DOHH2 (cell line): ENCODE results near the gene NEURL1B.

Experiments
- EZH2phosphoT487 ChIP-seq: fragments of 200-600 bp; sonication (generic); IDR thresholded peaks from 2 replicates; pipeline ENCODE4 v1.6.1; 2017; ENCODE audit warnings: borderline replicate concordance, mild to moderate bottlenecking, antibody characterized with exemption, low read length, moderate library complexity, mixed read lengths
- TF ChIP-seq, protein P1 (sequence below): fragments of 200-600 bp; sonication (generic); IDR thresholded peaks from one replicate; pipeline ENCODE4 v1.5.1; 2014; ENCODE audit warnings: antibody characterized with exemption, mild to moderate bottlenecking, low read depth, low read length; ENCODE audit not compliant: poor library complexity, severe bottlenecking

DNA sequence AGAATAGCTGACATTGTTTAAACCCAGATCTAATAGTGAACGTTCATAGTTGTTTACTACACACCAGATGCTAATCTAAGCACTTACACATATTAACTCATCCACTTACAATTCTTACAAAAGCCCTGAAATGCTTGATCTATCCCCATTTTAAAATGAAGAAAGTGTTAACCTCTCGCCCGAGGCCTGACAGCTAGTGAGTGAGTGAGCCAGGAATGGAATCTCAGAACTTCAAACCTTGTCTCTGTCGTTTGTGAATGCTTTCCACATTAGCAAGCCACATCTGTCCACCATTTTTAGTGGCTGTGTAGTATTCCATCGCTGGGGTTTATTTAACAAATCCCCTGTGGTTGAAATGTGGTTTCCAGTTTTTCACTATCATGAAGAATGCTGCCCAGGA, 24.9 kb upstream of the NEURL1B start:
- TF ChIP-seq, protein P1, sequence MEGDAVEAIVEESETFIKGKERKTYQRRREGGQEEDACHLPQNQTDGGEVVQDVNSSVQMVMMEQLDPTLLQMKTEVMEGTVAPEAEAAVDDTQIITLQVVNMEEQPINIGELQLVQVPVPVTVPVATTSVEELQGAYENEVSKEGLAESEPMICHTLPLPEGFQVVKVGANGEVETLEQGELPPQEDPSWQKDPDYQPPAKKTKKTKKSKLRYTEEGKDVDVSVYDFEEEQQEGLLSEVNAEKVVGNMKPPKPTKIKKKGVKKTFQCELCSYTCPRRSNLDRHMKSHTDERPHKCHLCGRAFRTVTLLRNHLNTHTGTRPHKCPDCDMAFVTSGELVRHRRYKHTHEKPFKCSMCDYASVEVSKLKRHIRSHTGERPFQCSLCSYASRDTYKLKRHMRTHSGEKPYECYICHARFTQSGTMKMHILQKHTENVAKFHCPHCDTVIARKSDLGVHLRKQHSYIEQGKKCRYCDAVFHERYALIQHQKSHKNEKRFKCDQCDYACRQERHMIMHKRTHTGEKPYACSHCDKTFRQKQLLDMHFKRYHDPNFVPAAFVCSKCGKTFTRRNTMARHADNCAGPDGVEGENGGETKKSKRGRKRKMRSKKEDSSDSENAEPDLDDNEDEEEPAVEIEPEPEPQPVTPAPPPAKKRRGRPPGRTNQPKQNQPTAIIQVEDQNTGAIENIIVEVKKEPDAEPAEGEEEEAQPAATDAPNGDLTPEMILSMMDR, result no peak
- no peak for TF ChIP-seq EZH2phosphoT487
